Heart right ventricle (tissue), 16 donors: ENCODE results near the gene RBM28. TPM values are rescaled to one million over a fixed set of nuclear protein-coding genes. Genes with fewer than 3 reads are reported as not detected.
"Not testable (repeated sequence)": the region's sequence is repeated elsewhere in the genome, so short reads cannot be mapped to it uniquely, and the experiment has no call there.

Source experiments
- ATAC-seq, 8 donors: fragments of 200-7000 bp; cut with Tn5 transposase; one replicate each; pipeline ENCODE4 v1.9.1; 2020; ENCODE audit warnings: mild to moderate bottlenecking in 8 of 8, moderate library complexity in 8 of 8, moderate number of reproducible peaks in 1 of 8
- DNase-seq, 2 donors: peaks; one replicate each; pipeline ENCODE4 v3.0.0-alpha.2; 2020
- H3K27ac ChIP-seq, 10 donors: fragments of 200-600 bp; sonication (generic) in 2 of 10; one replicate each; pipeline versions ENCODE4 v1.5.0 to v1.8.0; 2020 to 2022; ENCODE audit warnings: mild to moderate bottlenecking in 3 of 10
- H3K27me3 ChIP-seq, 7 donors: fragments of 200-600 bp; one replicate each; pipeline ENCODE4 v1.8.0; 2021 to 2022; ENCODE audit warnings: mild to moderate bottlenecking in 2 of 7
- H3K36me3 ChIP-seq, 9 donors: fragments of 200-600 bp; sonication (generic) in 1 of 9; one replicate each; pipeline versions ENCODE4 v1.5.0 to v1.8.0; 2020 to 2022; ENCODE audit warnings: mild to moderate bottlenecking in 2 of 9
- H3K4me1 ChIP-seq, 9 donors: fragments of 200-600 bp; sonication (generic) in 1 of 9; one replicate each; pipeline versions ENCODE4 v1.5.0 to v1.8.0; 2020 to 2022; ENCODE audit warnings: mild to moderate bottlenecking in 4 of 9
- H3K4me3 ChIP-seq, 10 donors: fragments of 200-600 bp; sonication (generic) in 2 of 10; one replicate each; pipeline versions ENCODE4 v1.5.0 to v1.8.0; 2020 to 2022; ENCODE audit warnings: mild to moderate bottlenecking in 7 of 10, moderate library complexity in 2 of 10
- H3K9me3 ChIP-seq, 11 donors: fragments of 200-600 bp in 10 of 11; sonication (generic) in 2 of 11; one replicate each; pipeline versions ENCODE4 v1.5.0 to v1.8.0; 2013 to 2022; ENCODE audit warnings: mild to moderate bottlenecking in 2 of 11, control low read depth in 1 of 11, moderate library complexity in 1 of 11
- WGBS, 2 donors: extraction: QIAGEN DNeasy Blood & Tissue Kit; methylation state at CpG; one replicate each; pipeline ENCODE4 v1.1.7; 2013; ENCODE audit warnings: inconsistent platforms in 1 of 2; 5-methylcytosine and 5-hydroxymethylcytosine counted together
- intact Hi-C, 10 donors: fragments of 100-400 bp; cut with DNase I; formaldehyde crosslinking; loops; one replicate each; pipeline versions ENCODE4 v1.11.1 to v1.14.2; 2022
- polyA plus RNA-seq, 2 donors: library from polyadenylated mRNA; stranded (reverse); fragments of 200-250 nt; gene quantifications; one replicate each; pipeline ENCODE4 v1.2.3, GENCODE V29; 2013
- total RNA-seq, 10 donors: library from RNA; stranded (reverse); fragmentation: NEBNext Ultra II Directional in 3 of 10; extraction: Animal tissue kit (Norgen Biotek cat#: 25700) in 3 of 10; gene quantifications; one replicate each; pipeline versions ENCODE4 v1.2.1 to v1.2.4, GENCODE V29; 2021 to 2023
- TF ChIP-seq, protein P1 (sequence below), 9 donors: fragments of 200-600 bp; sonication (generic) in 2 of 9; IDR thresholded peaks; one replicate each; pipeline versions ENCODE4 v1.5.0 to v1.8.0; 2021 to 2022; ENCODE audit warnings: antibody characterized with exemption in 9 of 9, mild to moderate bottlenecking in 5 of 9, moderate library complexity in 1 of 9
- donor health status: Arrhythmogenic right ventricular cardiomyopathy.
- donor health status: ischemic (EF 13 %, LVEDD 7.1; RV severe dilation, severe dysfunction).
- donor health status: healthy with polysubstance abuse.
- donor health status: DM: no; HTN: yes; CAD: no.
- donor health status: DM: no; HTN: no; CAD: no.
- donor health status: ischemic (EF 25% LVEDD 6.9; RV normal size, moderate dysfunction).
- donor health status: ischemic (EF 25% LVEDD 5.7; RV mildly dilated, moderate dysfunction).
- donor health status: healthy.
- donor health status: DM: yes; HTN: yes; CAD: no.
- donor health status: Ischemic cardiomyopathy.
- donor health status: ischemic (EF 35%, LVEDD 5.7; RV mildly dilated, moderate dysfunction).
- donor health status: nonischemic (EF 11% LVEDD 7.7; RV severe dilation, severe dysfunction).
- donor health status: DM: yes; HTN: yes; CAD: no.
- donor health status: PGD.
- donor health status: ischemic (EF 29% LVEDD 5.4; RV normal size, mild dysfunction).
- donor health status: nonischemic (EF 23%, LVEDD 6.1; RV moderate dilation, normal function).

RBM28 gene
- total and polyA plus RNA-seq, 12 donors: 16.6 to 96.9 (median 28.3) TPM

DNA sequence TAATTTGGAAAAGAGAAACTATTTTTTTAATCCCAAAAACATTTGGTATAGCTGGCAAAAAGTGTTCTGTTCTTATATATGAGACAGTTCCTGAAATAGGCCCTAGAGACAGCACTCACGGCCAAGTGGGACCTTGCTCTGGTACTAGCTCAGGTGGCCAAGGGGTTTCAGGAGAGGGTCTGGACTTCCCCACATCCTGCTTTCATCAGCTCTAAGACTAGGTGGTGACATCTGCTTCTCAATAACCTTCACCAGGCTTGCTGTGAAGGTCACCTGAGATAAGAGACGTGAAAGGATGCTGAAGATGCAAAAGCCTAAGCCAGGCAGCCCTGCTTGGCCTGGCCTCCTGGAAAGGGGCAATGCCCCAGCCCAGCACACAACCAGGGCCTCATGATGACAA lies 40.6 kb downstream of the RBM28 start:
- TF ChIP-seq, protein P1, sequence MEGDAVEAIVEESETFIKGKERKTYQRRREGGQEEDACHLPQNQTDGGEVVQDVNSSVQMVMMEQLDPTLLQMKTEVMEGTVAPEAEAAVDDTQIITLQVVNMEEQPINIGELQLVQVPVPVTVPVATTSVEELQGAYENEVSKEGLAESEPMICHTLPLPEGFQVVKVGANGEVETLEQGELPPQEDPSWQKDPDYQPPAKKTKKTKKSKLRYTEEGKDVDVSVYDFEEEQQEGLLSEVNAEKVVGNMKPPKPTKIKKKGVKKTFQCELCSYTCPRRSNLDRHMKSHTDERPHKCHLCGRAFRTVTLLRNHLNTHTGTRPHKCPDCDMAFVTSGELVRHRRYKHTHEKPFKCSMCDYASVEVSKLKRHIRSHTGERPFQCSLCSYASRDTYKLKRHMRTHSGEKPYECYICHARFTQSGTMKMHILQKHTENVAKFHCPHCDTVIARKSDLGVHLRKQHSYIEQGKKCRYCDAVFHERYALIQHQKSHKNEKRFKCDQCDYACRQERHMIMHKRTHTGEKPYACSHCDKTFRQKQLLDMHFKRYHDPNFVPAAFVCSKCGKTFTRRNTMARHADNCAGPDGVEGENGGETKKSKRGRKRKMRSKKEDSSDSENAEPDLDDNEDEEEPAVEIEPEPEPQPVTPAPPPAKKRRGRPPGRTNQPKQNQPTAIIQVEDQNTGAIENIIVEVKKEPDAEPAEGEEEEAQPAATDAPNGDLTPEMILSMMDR (IDR thresholded peaks at IDR 0.05): no peak
- H3K4me1 ChIP-seq: peaks cover 0 to 11% (median 5%) of the 10 kb centered on the region in 9 donors
- no peaks in the 10 kb centered on the region for H3K9me3 ChIP-seq
- peaks cover 0 to 58% (median 24%) of the 10 kb centered on the region in 9 donors for H3K36me3 ChIP-seq
- ATAC-seq: no peak
- no peaks in the 10 kb centered on the region for H3K27me3 ChIP-seq
- 77 to 81% methylated on average over 2 of the region's 2 CpGs for WGBS, 2 donors
- H3K4me3 ChIP-seq: no peak overlapping the region
- intact Hi-C loops: no loop called here
- no peak for DNase-seq
- H3K27ac ChIP-seq: no peak overlapping the region

DNA sequence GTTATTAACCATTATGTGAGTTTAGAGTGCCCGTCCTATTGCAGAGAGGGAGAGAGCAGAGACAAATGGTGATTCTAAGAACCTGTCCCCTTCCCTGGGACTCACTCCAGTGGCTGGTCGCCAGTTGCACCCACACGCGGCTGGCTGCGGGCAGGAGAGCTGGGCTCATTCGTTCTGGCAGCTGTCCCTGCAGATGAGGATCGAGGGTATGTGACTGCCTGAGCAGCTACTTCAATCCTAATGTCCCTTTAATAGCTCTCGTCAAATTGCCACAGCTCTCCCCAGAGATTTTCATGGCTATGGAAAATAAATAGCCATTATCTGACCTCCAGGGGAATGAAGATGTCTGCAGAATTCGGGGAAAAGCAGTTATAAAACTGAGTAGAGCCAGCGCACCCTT lies 41.6 kb downstream of the RBM28 start:
- Histone ChIP-seq H3K36me3 (peaks cover 0 to 49% (median 17%) of the 10 kb centered on the region in 9 donors), H3K9me3 (no peaks in the 10 kb centered on the region), H3K27ac (peak overlapping the region in 2 of 10 donors; percentile 10 to 21), H3K4me1 (peaks cover 0 to 11% (median 5%) of the 10 kb centered on the region in 9 donors), H3K27me3 (no peaks in the 10 kb centered on the region), H3K4me3 (no peak overlapping the region)
- intact Hi-C loops: no loop called here
- TF ChIP-seq, protein P1 (IDR thresholded peaks at IDR 0.05): no peak
- WGBS, 2 donors: 42 to 48% methylated on average over 10 of the region's 10 CpGs
- peak; percentile 22 to 39 for DNase-seq
- peak in 5 of 8 donors; percentile 38 to 66 (median 52) for ATAC-seq

DNA sequence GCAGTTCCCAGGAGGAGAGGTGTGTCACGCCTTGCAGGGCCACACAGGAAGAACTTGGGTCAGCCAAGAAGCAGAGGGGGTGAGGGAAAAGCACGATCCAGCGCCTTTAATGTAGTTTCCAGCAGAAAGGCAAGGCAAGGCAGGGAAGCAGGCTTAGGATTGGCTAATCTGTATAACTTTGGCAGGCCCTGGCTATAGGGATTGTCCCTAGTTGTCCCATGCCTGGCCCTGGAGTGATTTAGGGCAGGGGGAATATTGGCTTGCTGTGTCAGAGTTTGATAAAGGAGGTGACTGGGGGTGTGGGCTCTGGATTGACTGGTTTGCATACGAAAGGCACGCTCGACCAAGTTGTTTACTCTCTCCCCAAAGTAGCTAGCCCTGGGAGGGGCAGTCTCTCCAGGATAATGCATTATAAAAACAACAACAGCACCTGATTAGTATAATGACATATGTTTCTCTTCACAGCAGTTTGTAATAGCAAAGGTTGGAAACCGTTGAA lies 44.5 kb downstream of the RBM28 start:
- TF ChIP-seq, protein P1 (IDR thresholded peaks at IDR 0.05): no peak
- ATAC-seq (peak in 1 of 8 donors; percentile 22), DNase-seq (no peak)
- Histone ChIP-seq H3K27me3 (no peaks in the 10 kb centered on the region), H3K36me3 (peaks cover 0 to 20% (median 0%) of the 10 kb centered on the region in 9 donors), H3K9me3 (no peaks in the 10 kb centered on the region), H3K27ac (no peak overlapping the region), H3K4me1 (peaks cover 0 to 11% (median 5%) of the 10 kb centered on the region in 9 donors), H3K4me3 (no peak overlapping the region)
- WGBS, 2 donors: 70 to 71% methylated on average over 7 of the region's 7 CpGs
- intact Hi-C loops: no loop called here

DNA sequence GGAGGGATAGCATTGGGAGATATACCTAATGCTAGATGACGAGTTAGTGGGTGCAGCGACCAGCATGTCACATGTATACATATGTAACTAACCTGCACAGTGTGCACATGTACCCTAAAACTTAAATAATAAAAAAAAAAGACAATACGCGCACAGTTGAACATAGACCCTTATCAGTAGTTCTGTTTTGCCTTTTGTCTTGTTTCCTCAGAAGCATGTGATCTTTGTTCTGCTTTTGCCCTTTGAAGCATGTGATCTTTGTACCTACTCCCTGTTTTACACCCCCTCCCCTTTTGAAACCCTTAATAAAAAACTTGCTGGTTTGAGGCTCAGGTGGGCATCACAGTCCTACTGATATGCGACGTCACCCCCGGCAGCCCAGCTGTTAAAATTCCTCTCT lies 45.7 kb downstream of the RBM28 start:
- H3K4me3 ChIP-seq: not testable (repeated sequence)

DNA sequence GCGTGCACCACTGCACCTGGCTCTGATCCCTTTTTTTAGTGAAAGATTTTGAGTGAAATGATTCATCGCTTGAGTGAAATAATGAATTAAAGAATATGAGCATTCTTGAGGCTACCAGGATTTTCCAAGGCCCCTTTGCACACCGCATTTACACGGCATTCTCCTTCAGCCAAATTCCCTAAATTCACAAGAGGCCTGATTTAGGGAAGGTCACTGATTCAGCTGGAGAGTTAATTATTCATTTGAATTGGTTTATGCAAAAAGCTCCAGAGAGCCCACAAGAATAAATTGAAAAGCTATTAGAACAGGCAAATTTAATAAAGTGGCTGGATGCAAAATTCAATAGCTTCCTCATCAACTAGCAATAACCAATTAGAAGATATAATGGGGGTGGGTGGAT lies 56.2 kb downstream of the RBM28 start:
- Histone ChIP-seq H3K4me1 (no peaks in the 10 kb centered on the region), H3K27me3 (no peaks in the 10 kb centered on the region), H3K27ac (no peak overlapping the region), H3K4me3 (no peak overlapping the region), H3K36me3 (peaks cover 0 to 20% (median 0%) of the 10 kb centered on the region in 9 donors), H3K9me3 (peaks cover 0 to 6% (median 0%) of the 10 kb centered on the region in 11 donors)
- ATAC-seq (no peak), DNase-seq (no peak)
- 98 to 99% methylated on average over 4 of the region's 4 CpGs for WGBS, 2 donors
- TF ChIP-seq, protein P1 (IDR thresholded peaks at IDR 0.05): no peak
- intact Hi-C loops: no loop called here

More for the DNA sequence above, 45.7 kb downstream of the RBM28 start:
- peaks cover 0 to 11% (median 5%) of the 10 kb centered on the region in 9 donors for H3K4me1 ChIP-seq
- H3K9me3 ChIP-seq, ATAC-seq, H3K27me3 ChIP-seq, H3K36me3 ChIP-seq, H3K27ac ChIP-seq, intact Hi-C loops, DNase-seq: not testable (repeated sequence)
- WGBS, 2 donors: 84 to 95% methylated on average over 5 to 6 of the region's 7 CpGs
